Common myeloid progenitor, CD34-positive (primary cell): ENCODE measurements around the gene TMEM132D.

Experiments
- CTCF ChIA-PET: fragments of 350-600 bp; sonication (Branson Sonifier 250); formaldehyde crosslinking; loops from one replicate; lab custom pipeline; 2021; ENCODE audit warnings: antibody characterized with exemption; lab: Charles Lee
- POLR2A ChIA-PET: fragments of 350-600 bp; sonication (Branson Sonifier 250); formaldehyde crosslinking; loops from one replicate; lab custom pipeline; 2021; ENCODE audit warnings: antibody characterized with exemption; lab: Charles Lee
- DNase-seq, 3 donors: peaks; one replicate each; pipeline versions ENCODE4 v3.0.0 to v3.0.0-alpha.2; 2013
- H3K27ac ChIP-seq, 2 experiments: 1 replicate in 1 of 2; 2 replicates in 1 of 2; pipeline ENCODE4 v1.7.0; 2013; ENCODE audit warnings: inconsistent platforms in 2 of 2, low read length in 2 of 2, mild to moderate bottlenecking in 2 of 2, low read depth in 1 of 2, moderate library complexity in 1 of 2; ENCODE audit not compliant: severe bottlenecking in 2 of 2, insufficient read depth in 1 of 2, poor library complexity in 1 of 2
- H3K27me3 ChIP-seq, 5 experiments: replicated peaks in 2 of 5; 1 replicate in 3 of 5; 2 replicates in 2 of 5; pipeline versions ENCODE4 v1.6.1 to v1.7.0; 2013; ENCODE audit warnings: low read length in 4 of 5, mild to moderate bottlenecking in 2 of 5, moderate library complexity in 2 of 5, inconsistent platforms in 1 of 5; ENCODE audit not compliant: insufficient read depth in 5 of 5, control insufficient read depth in 4 of 5
- H3K36me3 ChIP-seq, 4 experiments: 1 replicate in 2 of 4; 2 replicates in 2 of 4; pipeline versions ENCODE4 v1.6.1 to v1.7.0; 2013; ENCODE audit warnings: low read length in 3 of 4, control low read depth in 1 of 4, mild to moderate bottlenecking in 1 of 4; ENCODE audit not compliant: control insufficient read depth in 4 of 4, insufficient read depth in 4 of 4
- H3K4me1 ChIP-seq, 4 experiments: 1 replicate in 3 of 4; 2 replicates in 1 of 4; pipeline versions ENCODE4 v1.6.1 to v1.7.1; 2013; ENCODE audit warnings: low read length in 3 of 4, mild to moderate bottlenecking in 3 of 4, control low read depth in 1 of 4, inconsistent platforms in 1 of 4, moderate library complexity in 1 of 4; ENCODE audit not compliant: control insufficient read depth in 4 of 4, insufficient read depth in 4 of 4; ENCODE audit errors: control extremely low read depth in 1 of 4
- H3K4me3 ChIP-seq, 7 experiments: 1 replicate in 4 of 7; 2 replicates in 3 of 7; pipeline versions ENCODE4 v1.5.1 to v1.7.0; 2013; ENCODE audit warnings: mild to moderate bottlenecking in 7 of 7, low read length in 6 of 7, moderate library complexity in 6 of 7, inconsistent platforms in 2 of 7, low read depth in 2 of 7, control low read depth in 1 of 7; ENCODE audit not compliant: insufficient read depth in 4 of 7, control insufficient read depth in 1 of 7; ENCODE audit errors: extremely low read depth in 1 of 7
- H3K9me3 ChIP-seq, 5 experiments: 1 replicate in 4 of 5; 2 replicates in 1 of 5; pipeline versions ENCODE4 v1.6.1 to v1.7.1; 2013; ENCODE audit warnings: low read length in 4 of 5, mild to moderate bottlenecking in 2 of 5, inconsistent platforms in 1 of 5, low read depth in 1 of 5, moderate library complexity in 1 of 5; ENCODE audit not compliant: control insufficient read depth in 4 of 5, insufficient read depth in 2 of 5; ENCODE audit errors: control extremely low read depth in 1 of 5
- WGBS: methylation state at CpG from one replicate; pipeline ENCODE4 v1.1.5; 2013; ENCODE audit not compliant: insufficient coverage; 5-methylcytosine and 5-hydroxymethylcytosine counted together

The TMEM132D gene

GRCh38 chr12:129466499-129466898 lies 437.3 kb downstream of the TMEM132D start:
- H3K36me3 ChIP-seq = no peaks in the 10 kb centered on the region
- CTCF ChIA-PET = no interaction called here
- no peaks in the 10 kb centered on the region for H3K27me3 ChIP-seq
- POLR2A ChIA-PET = no interaction called here
- no peak for DNase-seq
- no peak overlapping the region for H3K4me3 ChIP-seq
- 82% methylated on average over 3 of the region's 3 CpGs for whole genome bisulfite sequencing
- H3K9me3 ChIP-seq = no peaks in the 10 kb centered on the region
- no peak overlapping the region for H3K27ac ChIP-seq
- H3K4me1 ChIP-seq = no peaks in the 10 kb centered on the region

GRCh38 chr12:129459886-129460285 lies 443.9 kb downstream of the TMEM132D start:
- no peak overlapping the region for H3K27ac ChIP-seq
- no peaks in the 10 kb centered on the region for H3K27me3 ChIP-seq
- POLR2A ChIA-PET = no interaction called here
- CTCF ChIA-PET = no interaction called here
- no peaks in the 10 kb centered on the region for H3K9me3 ChIP-seq
- DNase-seq = no peak
- no peaks in the 10 kb centered on the region for H3K36me3 ChIP-seq
- no peak overlapping the region for H3K4me3 ChIP-seq
- 93% methylated on average over 2 of the region's 5 CpGs for WGBS
- no peaks in the 10 kb centered on the region for H3K4me1 ChIP-seq

- no peaks in the 10 kb centered on the region for H3K4me1 ChIP-seq
- H3K9me3 ChIP-seq = no peaks in the 10 kb centered on the region
- 94% methylated on average over 4 of the region's 6 CpGs for WGBS
- ChIA-PET CTCF (no interaction called here), POLR2A (no interaction called here)
- no peaks in the 10 kb centered on the region for H3K36me3 ChIP-seq
- H3K27me3 ChIP-seq = no peaks in the 10 kb centered on the region
- no peak overlapping the region for H3K4me3 ChIP-seq
- no peak for DNase-seq
- H3K27ac ChIP-seq = no peak overlapping the region
Measured at GRCh38 chr12:129446696-129447095, 457.1 kb downstream of the TMEM132D start.

GRCh38 chr12:129440278-129440677 lies 463.5 kb downstream of the TMEM132D start:
- POLR2A ChIA-PET = no interaction called here
- CTCF ChIA-PET = interaction anchor here (1.4 kb wide), 1 partner anchor 51 kb away, joined by 3 read pairs; no protein-coding TSS in a partner anchor
- Histone ChIP-seq H3K4me3 (no peak overlapping the region), H3K27ac (no peak overlapping the region), H3K27me3 (no peaks in the 10 kb centered on the region), H3K9me3 (no peaks in the 10 kb centered on the region), H3K4me1 (no peaks in the 10 kb centered on the region), H3K36me3 (no peaks in the 10 kb centered on the region)
- no peak for DNase-seq
- WGBS = 50% methylated on average over 1 of the region's 4 CpGs

- POLR2A ChIA-PET = no interaction called here
- H3K9me3 ChIP-seq = peaks cover 0 to 2% (median 0%) of the 10 kb centered on the region in 5 experiments
- H3K27me3 ChIP-seq = no peaks in the 10 kb centered on the region
- CTCF ChIA-PET = no interaction called here
- H3K36me3 ChIP-seq = no peaks in the 10 kb centered on the region
- H3K4me1 ChIP-seq = no peaks in the 10 kb centered on the region
- H3K4me3 ChIP-seq = no peak overlapping the region
- no peak for DNase-seq
- WGBS = 100% methylated on average over 1 of the region's 3 CpGs
- no peak overlapping the region for H3K27ac ChIP-seq
Measured at GRCh38 chr12:129434790-129435189, 469.0 kb downstream of the TMEM132D start.

GRCh38 chr12:129428240-129428936 lies 475.4 kb downstream of the TMEM132D start:
- Histone ChIP-seq H3K4me3 (no peak overlapping the region), H3K36me3 (no peaks in the 10 kb centered on the region), H3K27me3 (no peaks in the 10 kb centered on the region), H3K4me1 (no peaks in the 10 kb centered on the region), H3K27ac (no peak overlapping the region), H3K9me3 (peaks cover 0 to 2% (median 0%) of the 10 kb centered on the region in 5 experiments)
- ChIA-PET CTCF (interaction anchor here (1.0 kb wide), 1 partner anchor 20 kb away, joined by 3 read pairs; no protein-coding TSS in a partner anchor), POLR2A (interaction anchor here (0.6 kb wide), 1 partner anchor 536 kb away, joined by 3 read pairs; no protein-coding TSS in a partner anchor)
- DNase-seq = no peak
- 92% methylated on average over 2 of the region's 5 CpGs for WGBS

- WGBS = 53% methylated on average over 4 of the region's 4 CpGs
- DNase-seq = no peak
- H3K36me3 ChIP-seq = no peaks in the 10 kb centered on the region
- H3K4me1 ChIP-seq = no peaks in the 10 kb centered on the region
- no peak overlapping the region for H3K27ac ChIP-seq
- H3K4me3 ChIP-seq = no peak overlapping the region
- H3K27me3 ChIP-seq = no peaks in the 10 kb centered on the region
- POLR2A ChIA-PET = no interaction called here
- CTCF ChIA-PET = no interaction called here
- H3K9me3 ChIP-seq = no peaks in the 10 kb centered on the region
Measured at GRCh38 chr12:129423041-129423580, 480.7 kb downstream of the TMEM132D start.
